Measurements from ENCODE around the gene SUMO2.

DNA sequence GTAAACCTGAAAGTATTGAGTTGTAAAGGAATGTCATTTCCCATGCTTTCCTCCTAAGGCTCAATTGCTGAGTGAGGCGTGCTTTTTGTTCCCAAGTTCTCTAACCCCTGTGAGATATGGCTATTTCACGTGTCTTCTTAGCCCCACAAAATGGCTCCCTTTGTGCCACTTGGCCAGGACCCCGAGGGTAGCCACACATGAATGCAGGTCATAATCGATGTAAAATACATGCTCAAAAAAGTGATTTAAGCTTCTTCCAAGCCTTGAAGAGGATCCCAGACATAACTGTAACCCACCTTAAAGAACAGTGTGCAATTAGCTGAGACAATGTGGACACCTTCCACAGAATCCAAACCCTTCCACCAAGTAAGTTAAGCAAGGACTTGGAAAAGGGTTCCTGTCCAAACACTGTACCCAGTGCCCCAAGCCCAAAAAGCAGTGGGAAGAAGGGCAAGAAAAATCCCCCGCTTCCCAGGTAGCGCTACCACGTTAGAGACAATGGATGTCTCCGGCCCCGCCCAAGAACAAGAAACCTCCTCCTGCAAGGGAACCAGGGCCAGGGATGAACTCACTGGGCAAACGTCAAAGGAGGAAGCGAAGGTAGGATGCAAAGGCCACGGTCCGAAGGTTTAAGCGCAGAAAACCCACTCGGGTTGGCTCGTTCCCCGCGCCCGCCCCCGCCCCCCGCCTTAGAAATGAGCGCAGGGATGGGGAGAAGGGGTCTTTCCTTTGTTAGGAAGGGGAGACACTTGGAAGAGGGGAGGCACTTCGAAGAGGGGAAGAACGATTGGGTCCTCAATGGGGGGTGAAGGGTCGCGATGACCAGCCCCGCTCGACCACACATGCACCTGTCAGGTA is 29.6 kb downstream of the SUMO2 start:
- TF ChIP-seq TCF7L2 (IDR thresholded peaks at IDR 0.05; ENCODE audit: low read depth, low read length) (no peak), POLR2AphosphoS5 (IDR thresholded peaks at IDR 0.05; ENCODE audit: low read depth, low read length) (no peak; the same call in 1 of the 2 replicates)
- TF ChIP-seq, protein P1, sequence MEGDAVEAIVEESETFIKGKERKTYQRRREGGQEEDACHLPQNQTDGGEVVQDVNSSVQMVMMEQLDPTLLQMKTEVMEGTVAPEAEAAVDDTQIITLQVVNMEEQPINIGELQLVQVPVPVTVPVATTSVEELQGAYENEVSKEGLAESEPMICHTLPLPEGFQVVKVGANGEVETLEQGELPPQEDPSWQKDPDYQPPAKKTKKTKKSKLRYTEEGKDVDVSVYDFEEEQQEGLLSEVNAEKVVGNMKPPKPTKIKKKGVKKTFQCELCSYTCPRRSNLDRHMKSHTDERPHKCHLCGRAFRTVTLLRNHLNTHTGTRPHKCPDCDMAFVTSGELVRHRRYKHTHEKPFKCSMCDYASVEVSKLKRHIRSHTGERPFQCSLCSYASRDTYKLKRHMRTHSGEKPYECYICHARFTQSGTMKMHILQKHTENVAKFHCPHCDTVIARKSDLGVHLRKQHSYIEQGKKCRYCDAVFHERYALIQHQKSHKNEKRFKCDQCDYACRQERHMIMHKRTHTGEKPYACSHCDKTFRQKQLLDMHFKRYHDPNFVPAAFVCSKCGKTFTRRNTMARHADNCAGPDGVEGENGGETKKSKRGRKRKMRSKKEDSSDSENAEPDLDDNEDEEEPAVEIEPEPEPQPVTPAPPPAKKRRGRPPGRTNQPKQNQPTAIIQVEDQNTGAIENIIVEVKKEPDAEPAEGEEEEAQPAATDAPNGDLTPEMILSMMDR (IDR thresholded peaks at IDR 0.05) = no peak
